Aorta (tissue), 5 donors: ENCODE measurements around the gene KRT2. TPM values are rescaled to one million over a fixed set of nuclear protein-coding genes. Genes with fewer than 3 reads are reported as not detected.

ENCODE experiments used
- ATAC-seq: fragments of 200-7000 bp; cut with Tn5 transposase; one replicate; pipeline ENCODE4 v1.9.1; 2022; ENCODE audit warnings: moderate library complexity; ENCODE audit not compliant: low FRiP score
- DNase-seq, 2 donors: peaks; one replicate each; pipeline ENCODE4 v3.0.0-alpha.2; 2020
- H3K27ac ChIP-seq, 2 donors: one replicate each; pipeline ENCODE4 v1.5.1; 2013; ENCODE audit warnings: low read length in 2 of 2, mild to moderate bottlenecking in 2 of 2, moderate library complexity in 2 of 2, control low read depth in 1 of 2, inconsistent platforms in 1 of 2, low read depth in 1 of 2
- H3K27me3 ChIP-seq, 2 donors: one replicate each; pipeline ENCODE4 v1.6.1; 2013; ENCODE audit warnings: control low read depth in 1 of 2, low read length in 1 of 2, mild to moderate bottlenecking in 1 of 2, moderate library complexity in 1 of 2; ENCODE audit not compliant: insufficient read depth in 2 of 2, control insufficient read depth in 1 of 2
- H3K36me3 ChIP-seq, 2 donors: one replicate each; pipeline ENCODE4 v1.6.1; 2013; ENCODE audit warnings: control low read depth in 1 of 2, low read length in 1 of 2, mild to moderate bottlenecking in 1 of 2; ENCODE audit not compliant: insufficient read depth in 2 of 2, control insufficient read depth in 1 of 2
- H3K4me1 ChIP-seq, 2 donors: one replicate each; pipeline ENCODE4 v1.6.1; 2013; ENCODE audit warnings: low read length in 2 of 2, control low read depth in 1 of 2, mild to moderate bottlenecking in 1 of 2, moderate library complexity in 1 of 2; ENCODE audit not compliant: insufficient read depth in 2 of 2, control insufficient read depth in 1 of 2
- H3K4me3 ChIP-seq, 2 donors: one replicate each; pipeline ENCODE4 v1.5.1; 2013; ENCODE audit warnings: low read length in 2 of 2, control low read depth in 1 of 2, mild to moderate bottlenecking in 1 of 2
- H3K9me3 ChIP-seq: one replicate; pipeline ENCODE4 v1.6.1; 2013; ENCODE audit warnings: mild to moderate bottlenecking, low read length; ENCODE audit not compliant: control insufficient read depth
- WGBS, 2 donors: extraction: QIAGEN DNeasy Blood & Tissue Kit; methylation state at CpG; one replicate each; pipeline ENCODE4 v1.1.7; 2013; 5-methylcytosine and 5-hydroxymethylcytosine counted together
- intact Hi-C, 2 donors: fragments of 100-400 bp; cut with DNase I; formaldehyde crosslinking; loops; one replicate each; pipeline versions ENCODE4 v1.14.2 to v1.15.0; 2022
- polyA plus RNA-seq, 2 donors: library from polyadenylated mRNA; stranded (reverse); fragments of 200-250 nt; gene quantifications; one replicate each; pipeline ENCODE4 v1.2.3, GENCODE V29; 2013
- total RNA-seq, 2 donors: library from RNA; stranded (reverse); fragmentation: NEBNext Ultra II Directional; extraction: Animal tissue kit (Norgen Biotek cat#: 25700); gene quantifications; one replicate each; pipeline ENCODE4 v1.2.1, GENCODE V29; 2021
- donor health status: healthy with polysubstance abuse.
- donor health status: Bipolar disorder and iron deficiency.
- donor health status: DM: no; HTN: no; CAD: no.
- donor health status: DM: no; HTN: no; CAD: no.
- donor health status: DM: yes; HTN: yes; CAD: no.

KRT2 gene
- total and polyA plus RNA-seq, 4 donors = 0.05 to 0.50 TPM; not detected in 2

DNA sequence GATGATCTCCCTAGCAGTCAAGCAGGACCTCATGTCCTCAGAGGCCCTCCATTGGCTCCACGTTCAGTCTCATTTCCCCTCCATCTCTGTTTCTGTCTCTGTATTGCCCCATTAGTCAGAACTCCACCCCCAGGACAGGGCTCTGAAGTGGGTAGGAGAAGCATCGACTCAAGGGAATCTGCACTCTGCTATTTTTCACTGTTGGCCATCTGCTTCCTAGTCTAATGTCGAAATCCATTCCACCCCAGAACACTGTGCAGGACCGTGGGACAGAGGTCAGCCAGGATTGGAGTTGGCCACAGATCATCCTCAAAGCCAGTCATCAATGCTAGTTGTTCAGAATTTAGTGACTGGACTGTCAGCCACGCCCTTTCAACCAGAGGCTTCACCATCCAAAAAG lies 41.2 kb upstream of the KRT2 start:
- no peaks in the 10 kb centered on the region for H3K4me1 ChIP-seq
- intact Hi-C loops = no loop called here
- no peak for ATAC-seq
- no peak overlapping the region for H3K4me3 ChIP-seq
- WGBS, 2 donors = 70 to 74% methylated on average over 5 of the region's 5 CpGs
- no peak overlapping the region for H3K27ac ChIP-seq
- H3K36me3 ChIP-seq = no peaks in the 10 kb centered on the region
- H3K9me3 ChIP-seq = peaks cover 3% of the 10 kb centered on the region
- DNase-seq = no peak
- peaks cover 0 to 2% of the 10 kb centered on the region in 2 donors for H3K27me3 ChIP-seq

DNA sequence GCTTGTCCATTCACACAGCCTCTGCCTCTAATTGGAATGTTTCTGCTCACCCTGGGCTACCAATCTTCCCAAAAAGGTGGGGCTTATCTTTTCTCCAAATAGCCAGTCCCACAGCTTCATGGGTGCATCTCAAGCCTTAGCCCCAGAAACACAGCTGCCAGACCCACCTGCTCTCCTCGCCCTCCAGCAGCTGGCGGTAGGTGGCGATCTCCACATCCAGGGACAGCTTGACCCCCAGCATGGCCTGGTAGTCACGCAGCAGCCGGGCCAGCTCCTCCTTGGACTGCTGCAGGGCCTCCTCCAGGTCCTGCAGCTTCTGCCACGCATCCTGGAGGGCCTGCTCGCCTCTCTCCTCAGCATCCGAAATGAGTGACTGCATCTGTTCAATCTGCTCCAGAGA lies 40.2 kb upstream of the KRT2 start:
- Histone ChIP-seq H3K27me3 (peaks cover 0 to 2% of the 10 kb centered on the region in 2 donors), H3K27ac (no peak overlapping the region), H3K4me3 (no peak overlapping the region), H3K36me3 (no peaks in the 10 kb centered on the region), H3K4me1 (no peaks in the 10 kb centered on the region), H3K9me3 (peaks cover 3% of the 10 kb centered on the region)
- DNase-seq = no peak
- no peak for ATAC-seq
- 69 to 70% methylated on average over 8 of the region's 8 CpGs for WGBS, 2 donors
- intact Hi-C loops = no loop called here

DNA sequence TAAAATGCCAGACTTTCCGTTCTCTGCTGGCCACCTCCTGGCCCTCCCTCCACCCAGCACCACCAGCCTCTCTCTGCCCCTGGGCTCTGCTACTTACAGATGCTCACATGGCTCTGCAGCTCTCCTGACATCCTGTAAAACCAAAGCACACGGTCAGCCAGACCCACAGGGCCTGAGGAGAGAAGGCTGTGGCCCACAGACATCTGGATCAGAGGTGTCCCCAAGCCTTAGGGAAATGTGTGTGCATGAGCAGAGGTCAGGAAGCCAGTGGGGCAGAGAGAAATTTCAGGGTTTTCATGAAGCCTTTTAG lies 39.8 kb upstream of the KRT2 start:
- Histone ChIP-seq H3K4me3 (no peak overlapping the region), H3K4me1 (no peaks in the 10 kb centered on the region), H3K27me3 (peaks cover 0 to 2% of the 10 kb centered on the region in 2 donors), H3K27ac (no peak overlapping the region), H3K9me3 (peaks cover 3% of the 10 kb centered on the region), H3K36me3 (no peaks in the 10 kb centered on the region)
- no peak for DNase-seq
- WGBS, 2 donors = 42 to 43% methylated on average over 2 of the region's 2 CpGs
- no peak for ATAC-seq
- intact Hi-C loops = no loop called here

DNA sequence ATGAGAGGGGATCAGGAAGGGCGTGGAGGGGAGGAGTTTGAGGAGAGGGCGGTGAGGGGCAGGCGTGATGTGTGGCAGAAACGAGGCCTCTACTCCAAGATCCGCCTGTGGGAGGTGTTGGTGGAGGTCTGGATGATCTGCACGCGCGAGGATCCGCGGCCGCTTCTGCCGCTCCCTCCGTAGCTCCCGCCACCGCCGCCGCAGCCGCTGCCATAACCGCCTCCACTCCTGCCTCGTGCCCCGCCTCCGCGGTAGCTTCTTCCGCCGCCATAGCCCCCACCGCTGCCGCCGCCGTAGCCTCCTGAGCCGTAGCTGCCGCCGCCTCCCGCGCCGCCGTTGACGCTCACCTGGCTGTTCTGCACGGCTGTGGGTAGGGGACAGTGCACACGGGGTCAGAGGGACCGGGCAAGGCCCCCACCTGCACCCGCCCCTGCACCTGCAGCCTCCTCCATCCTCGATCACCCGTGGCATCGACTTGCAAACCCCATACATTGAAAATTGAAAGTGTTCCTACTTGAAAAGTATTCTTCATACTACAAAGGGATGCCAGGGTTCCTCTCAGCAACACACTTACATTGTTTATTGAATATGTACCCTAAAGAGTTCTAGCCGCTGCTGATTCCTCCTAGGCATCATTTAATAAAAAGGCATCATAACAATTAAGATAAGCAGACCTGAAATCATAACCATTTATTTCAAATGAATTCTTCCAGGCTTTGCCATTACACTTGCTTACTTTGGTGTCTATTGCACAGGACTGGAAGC lies 39.2 kb upstream of the KRT2 start:
- Histone ChIP-seq H3K4me3 (no peak overlapping the region), H3K27ac (no peak overlapping the region), H3K9me3 (peaks cover 3% of the 10 kb centered on the region), H3K36me3 (no peaks in the 10 kb centered on the region), H3K27me3 (peaks cover 0 to 2% of the 10 kb centered on the region in 2 donors), H3K4me1 (no peaks in the 10 kb centered on the region)
- 6 to 7% methylated on average over 44 to 45 of the region's 45 CpGs for WGBS, 2 donors
- no peak for DNase-seq
- no peak for ATAC-seq
- intact Hi-C loops = no loop called here

DNA sequence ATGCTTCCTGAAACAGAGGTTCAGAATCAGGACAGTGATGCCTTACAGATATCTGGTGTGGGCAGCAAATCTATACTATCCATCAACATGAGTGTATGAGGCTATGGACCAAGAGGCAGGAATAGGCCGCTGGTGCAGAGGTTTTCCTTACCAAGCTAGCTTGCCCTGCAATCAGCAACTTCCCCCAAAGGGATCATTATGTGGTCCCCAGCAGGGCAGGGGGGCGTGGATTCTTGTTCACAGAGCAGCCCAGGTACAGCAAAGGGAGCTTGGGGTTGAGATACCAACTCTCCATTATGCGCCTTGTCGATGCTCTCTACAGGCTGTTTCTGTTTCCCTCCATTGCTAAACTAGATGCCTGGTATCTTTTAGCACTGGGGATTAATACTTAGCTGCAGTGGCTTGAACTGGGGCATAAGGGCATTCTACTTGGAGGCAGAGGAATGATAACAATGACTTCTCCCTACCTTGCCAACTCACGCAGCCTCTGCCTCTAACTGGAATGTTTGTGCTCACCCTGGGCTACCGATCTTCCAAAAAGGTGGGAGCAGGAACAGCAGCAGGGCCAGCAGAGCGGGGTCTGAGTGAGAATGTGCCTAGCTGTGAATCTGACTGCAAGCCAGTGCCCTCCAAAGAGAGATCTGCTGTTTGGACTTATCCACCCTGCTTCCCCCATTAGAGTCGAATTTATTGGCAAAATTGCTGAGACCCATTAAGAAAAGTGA lies 38.5 kb upstream of the KRT2 start:
- no peaks in the 10 kb centered on the region for H3K4me1 ChIP-seq
- intact Hi-C loops = no loop called here
- peaks cover 0 to 2% of the 10 kb centered on the region in 2 donors for H3K27me3 ChIP-seq
- no peaks in the 10 kb centered on the region for H3K36me3 ChIP-seq
- 62 to 65% methylated on average over 8 of the region's 8 CpGs for WGBS, 2 donors
- no peak overlapping the region for H3K4me3 ChIP-seq
- ATAC-seq = no peak
- no peak for DNase-seq
- peaks cover 3% of the 10 kb centered on the region for H3K9me3 ChIP-seq
- no peak overlapping the region for H3K27ac ChIP-seq

DNA sequence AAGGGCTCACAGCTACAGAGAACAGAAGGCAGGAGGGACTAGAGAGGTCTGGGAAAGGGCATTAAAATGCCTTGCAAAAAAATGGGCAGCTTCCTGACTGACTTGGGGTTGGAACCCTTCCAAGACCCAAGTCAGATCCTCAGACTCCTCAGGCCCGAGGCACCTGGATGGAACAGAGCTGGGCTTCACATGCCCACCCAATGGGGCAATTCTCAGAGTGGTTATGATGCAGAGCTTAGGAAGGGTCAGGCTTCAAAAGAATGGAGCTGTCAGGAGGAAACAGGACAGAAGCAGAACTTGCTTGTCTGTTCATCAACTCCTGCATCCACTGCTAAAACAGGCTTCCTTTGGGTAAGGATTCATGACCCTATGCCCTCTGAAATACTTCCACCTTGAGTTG lies 37.9 kb upstream of the KRT2 start:
- no peak overlapping the region for H3K27ac ChIP-seq
- H3K4me1 ChIP-seq = no peaks in the 10 kb centered on the region
- no peak for ATAC-seq
- whole genome bisulfite sequencing, 2 donors = 68 to 84% methylated on average over 1 of the region's 1 CpG
- H3K27me3 ChIP-seq = peaks cover 0 to 2% of the 10 kb centered on the region in 2 donors
- no peak for DNase-seq
- H3K9me3 ChIP-seq = peaks cover 3% of the 10 kb centered on the region
- no peak overlapping the region for H3K4me3 ChIP-seq
- H3K36me3 ChIP-seq = no peaks in the 10 kb centered on the region
- intact Hi-C loops = no loop called here

DNA sequence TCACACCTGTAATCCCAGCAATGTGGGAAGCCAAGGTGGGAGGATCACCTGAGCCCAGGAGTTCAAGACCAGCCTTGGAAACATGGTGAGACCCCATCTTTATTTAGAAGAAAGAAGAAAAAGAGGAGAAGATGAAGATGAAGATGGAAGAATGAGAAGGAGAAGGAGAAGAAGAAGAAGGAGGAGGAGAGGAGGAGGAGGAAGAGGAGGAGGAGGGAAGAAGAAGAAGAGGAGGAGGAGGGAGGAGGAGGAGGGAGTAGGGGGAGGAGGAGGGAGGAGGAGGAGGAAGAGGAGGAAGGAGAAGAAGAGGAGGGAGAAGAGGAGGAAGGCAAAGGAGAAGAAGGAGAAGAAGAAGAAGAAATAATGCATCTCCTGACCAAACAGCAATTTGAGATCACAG lies 37.2 kb upstream of the KRT2 start:
- H3K36me3 ChIP-seq = no peaks in the 10 kb centered on the region
- no peak overlapping the region for H3K27ac ChIP-seq
- intact Hi-C loops = no loop called here
- no peak for ATAC-seq
- peaks cover 0 to 2% of the 10 kb centered on the region in 2 donors for H3K27me3 ChIP-seq
- H3K4me1 ChIP-seq = no peaks in the 10 kb centered on the region
- no peak for DNase-seq
- H3K9me3 ChIP-seq = peaks cover 1% of the 10 kb centered on the region
- no peak overlapping the region for H3K4me3 ChIP-seq

DNA sequence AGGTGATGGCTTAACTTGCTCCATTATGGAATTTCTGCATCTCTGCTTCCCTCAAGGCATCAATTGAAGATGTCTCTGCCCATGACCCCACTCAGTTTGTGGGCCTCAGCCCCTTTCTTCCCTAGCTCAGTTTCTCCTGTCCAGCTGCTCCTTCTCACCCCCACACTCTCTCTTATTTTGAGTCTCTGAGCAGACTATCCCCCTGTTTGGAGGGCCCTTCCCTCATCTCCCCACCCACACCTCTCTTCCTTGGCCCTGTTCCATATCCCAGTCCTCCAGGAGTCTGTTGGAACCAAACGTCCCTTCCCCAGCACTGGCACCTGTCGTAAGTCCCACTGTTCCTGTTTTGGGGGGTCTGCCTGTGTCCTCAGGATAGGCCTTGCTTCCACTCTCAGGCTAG lies 36.5 kb upstream of the KRT2 start:
- DNase-seq = no peak

More for the DNA sequence above, 36.5 kb upstream of the KRT2 start:
- peaks cover 1% of the 10 kb centered on the region for H3K9me3 ChIP-seq
- no peaks in the 10 kb centered on the region for H3K36me3 ChIP-seq
- no peaks in the 10 kb centered on the region for H3K4me1 ChIP-seq
- H3K4me3 ChIP-seq = no peak overlapping the region
- peaks cover 0 to 2% of the 10 kb centered on the region in 2 donors for H3K27me3 ChIP-seq
- 57 to 61% methylated on average over 2 of the region's 2 CpGs for WGBS, 2 donors
- intact Hi-C loops = no loop called here
- H3K27ac ChIP-seq = no peak overlapping the region
- ATAC-seq = no peak
